HG03039 (cell line): Measurements from ENCODE around the gene EXOC7.

ENCODE experiments used
- ATAC-seq: cut with Tn5 transposase; IDR thresholded peaks from one replicate; pipeline ENCODE4 v1.9.1; 2021; ENCODE audit warnings: mild to moderate bottlenecking, moderate library complexity; ENCODE audit not compliant: unreplicated experiment

The EXOC7 gene

DNA sequence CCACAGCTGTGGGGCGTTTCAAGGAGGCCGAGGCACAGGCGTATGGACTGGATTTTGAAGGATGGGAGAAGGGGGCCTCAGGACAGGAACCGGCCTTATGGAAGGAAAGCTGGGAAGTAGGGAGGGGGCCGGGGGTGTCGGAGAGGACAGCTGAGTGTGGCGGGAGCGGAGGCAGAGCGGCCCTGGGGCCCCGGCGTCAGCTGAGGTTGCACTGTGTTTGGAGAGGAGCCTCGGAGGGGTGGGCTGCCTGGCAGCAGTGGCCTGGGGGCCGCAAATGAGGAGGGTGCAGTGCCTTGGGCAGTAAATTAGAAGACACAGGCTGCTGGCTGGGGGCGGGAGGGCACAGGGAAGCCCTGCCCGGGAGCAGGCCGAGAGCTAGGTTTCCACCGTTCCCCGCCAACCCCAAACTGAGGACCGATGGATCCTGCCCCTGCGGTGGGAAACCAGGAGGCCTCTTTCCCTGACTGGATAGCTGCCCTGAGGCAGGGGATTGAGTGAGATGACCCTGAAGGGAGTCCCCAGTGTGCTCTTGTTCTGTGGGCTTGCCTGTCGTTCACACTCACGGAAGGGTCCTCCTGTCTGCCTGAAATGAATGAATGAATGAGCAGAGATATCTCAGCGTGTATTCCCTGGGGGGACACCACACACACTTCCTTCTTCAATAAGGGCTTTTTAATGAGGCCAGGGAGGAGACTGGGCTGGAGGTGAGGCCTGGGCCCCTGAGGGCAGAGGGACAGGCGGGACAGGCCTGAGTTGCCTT lies 19.0 kb upstream of the EXOC7 start:
- no peak for ATAC-seq

DNA sequence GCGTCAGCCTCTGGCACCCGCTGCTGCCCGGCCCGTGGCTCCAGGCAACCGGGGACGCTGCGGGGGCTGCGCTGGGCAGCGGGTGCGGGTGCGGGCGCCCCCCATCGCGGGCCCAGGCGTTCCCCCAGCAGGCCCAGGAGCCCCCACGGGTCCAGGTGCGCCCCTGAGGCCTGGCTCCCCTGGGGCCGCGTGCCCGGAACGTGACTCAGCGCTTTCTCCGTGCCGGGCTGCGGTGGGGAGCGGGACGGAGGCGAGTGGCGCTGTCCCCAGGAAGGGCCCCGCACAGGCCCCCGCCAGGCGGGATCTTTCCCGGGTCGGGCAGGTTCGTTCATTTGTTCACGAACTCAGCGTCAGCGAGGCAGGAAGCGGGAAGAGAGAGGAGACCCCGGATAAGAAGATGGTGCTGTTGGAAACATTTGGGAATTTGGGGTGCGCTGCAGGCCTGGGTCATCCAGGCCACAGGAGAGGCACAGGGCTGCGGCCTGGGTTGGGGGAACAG lies 18.4 kb upstream of the EXOC7 start:
- no peak for ATAC-seq

DNA sequence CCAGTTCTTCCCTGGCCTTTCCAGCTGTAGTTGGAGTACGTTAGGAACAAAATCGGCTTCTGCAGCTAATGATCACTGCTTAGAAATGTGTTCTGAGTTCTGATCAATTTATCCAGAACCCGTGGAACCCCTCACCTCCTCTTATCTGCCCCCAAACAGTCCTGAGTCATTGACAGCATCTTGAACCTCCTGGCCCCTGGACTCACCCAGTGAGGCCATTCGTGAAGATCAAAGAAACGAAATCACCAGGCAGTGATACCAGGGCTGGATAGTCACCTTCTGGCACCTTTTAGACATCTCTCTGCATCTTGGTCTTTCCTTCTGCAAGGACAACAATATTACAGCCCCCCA lies 17.0 kb upstream of the EXOC7 start:
- no peak for ATAC-seq

DNA sequence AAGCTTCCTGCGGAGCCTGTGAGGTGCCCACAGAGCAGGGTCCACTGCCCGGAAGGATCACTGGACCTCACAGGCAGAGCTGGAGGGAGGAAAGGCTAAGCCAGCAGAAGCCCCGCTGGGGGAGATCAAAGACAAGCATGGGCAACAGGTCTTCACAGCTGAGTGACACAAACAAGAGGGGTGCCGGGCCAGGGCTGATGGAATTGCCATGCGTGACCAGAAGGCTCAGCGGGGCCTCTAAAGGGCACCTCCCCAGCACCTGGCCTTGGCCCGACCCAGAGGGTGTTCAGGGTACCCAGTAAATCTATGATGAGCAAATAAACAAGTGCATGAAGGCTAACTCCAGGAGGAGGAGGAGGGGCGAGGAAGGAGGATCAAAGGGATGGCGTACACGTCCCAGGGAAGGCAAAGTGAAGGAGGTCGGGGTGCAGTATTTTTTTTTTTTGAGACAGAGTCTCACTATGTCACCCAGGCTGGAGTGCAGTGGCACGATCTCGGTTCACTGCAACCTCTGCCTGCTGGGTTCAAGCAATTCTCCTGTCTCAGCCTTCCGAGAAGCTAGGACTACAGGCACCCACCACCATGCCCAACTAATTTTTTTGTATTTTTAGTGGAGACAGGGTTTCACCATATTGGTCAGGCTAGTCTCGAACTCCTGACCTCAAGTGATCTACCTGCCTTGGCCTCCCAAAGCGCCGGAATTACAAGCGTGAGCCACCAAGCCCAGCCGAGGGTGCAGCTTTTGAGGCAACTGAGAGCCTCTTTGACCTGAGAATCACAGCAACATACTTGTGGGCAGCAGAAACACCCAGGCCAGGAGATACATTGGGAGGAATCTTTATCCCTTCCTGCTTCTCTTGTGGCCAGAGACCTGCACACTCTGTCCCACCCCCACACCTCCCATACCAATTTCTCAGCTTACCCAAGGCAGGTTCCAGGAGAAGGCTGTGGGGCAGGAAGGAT lies 16.1 kb upstream of the EXOC7 start:
- ATAC-seq, result no peak

DNA sequence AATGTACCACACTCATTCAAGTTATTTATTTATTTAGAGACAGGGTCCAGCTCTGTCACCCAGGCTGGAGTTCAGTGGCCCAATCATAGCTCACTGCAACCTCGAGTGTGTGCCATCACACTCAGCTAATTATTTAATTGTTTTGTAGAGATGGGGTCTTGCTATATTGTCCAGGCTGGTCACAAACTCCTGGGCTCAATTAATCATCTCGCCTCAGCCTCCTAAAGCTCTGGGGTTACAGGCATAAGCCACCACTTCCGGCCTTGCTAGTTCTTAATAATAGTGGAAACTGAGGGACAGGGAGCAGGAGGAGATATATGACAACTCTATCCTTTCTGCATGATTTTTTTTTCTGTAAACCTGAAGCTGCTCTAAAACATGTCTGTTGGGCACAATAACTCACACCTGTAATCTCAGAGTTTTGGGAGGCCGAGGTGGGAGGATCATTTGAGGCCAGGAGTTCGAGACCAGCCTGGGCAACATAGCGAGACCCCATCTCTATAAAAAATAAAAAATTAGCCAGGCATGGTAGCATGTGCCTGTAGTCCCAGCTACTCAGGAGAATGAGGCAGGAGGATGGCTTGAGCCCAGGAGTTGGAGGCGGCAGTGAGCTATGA lies 11.7 kb upstream of the EXOC7 start:
- no peak for ATAC-seq

DNA sequence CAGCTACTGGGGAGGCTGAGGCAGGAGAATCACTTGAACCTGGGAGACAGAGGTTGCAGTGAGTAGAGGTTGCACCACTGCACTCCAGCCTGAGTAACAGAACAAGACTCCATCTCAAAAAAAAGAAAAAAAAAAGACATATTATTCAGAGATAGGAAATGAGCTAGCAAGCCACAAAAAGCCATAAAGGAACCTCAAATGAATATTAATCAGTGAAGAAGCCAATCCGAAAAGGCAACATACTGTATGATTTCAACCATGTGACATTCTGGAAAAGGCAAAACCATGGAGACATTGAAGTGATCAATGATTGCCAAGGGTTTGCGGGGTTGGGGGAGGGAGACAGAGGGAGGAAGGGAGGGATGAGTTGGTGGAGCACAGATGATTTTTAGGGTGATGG lies 8.4 kb upstream of the EXOC7 start:
- no peak for ATAC-seq

DNA sequence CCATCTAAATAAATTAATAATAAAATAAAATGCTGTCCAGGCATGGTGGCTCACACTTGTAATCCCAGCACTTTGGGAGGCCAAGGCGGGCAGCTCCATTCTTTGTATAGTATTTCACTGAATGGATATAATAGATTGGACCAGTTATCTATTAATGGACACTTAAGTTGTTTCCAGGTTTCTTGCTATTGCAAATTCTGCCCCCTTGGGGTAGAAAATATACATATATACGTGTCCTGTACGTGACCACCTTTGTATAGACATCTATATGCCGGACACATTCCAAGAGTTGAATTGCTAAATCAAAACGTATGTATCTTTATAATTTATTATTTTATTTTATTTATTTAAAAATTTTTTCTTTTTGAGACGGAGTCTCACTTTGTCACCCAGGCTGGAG lies 3.9 kb upstream of the EXOC7 start:
- no peak for ATAC-seq

DNA sequence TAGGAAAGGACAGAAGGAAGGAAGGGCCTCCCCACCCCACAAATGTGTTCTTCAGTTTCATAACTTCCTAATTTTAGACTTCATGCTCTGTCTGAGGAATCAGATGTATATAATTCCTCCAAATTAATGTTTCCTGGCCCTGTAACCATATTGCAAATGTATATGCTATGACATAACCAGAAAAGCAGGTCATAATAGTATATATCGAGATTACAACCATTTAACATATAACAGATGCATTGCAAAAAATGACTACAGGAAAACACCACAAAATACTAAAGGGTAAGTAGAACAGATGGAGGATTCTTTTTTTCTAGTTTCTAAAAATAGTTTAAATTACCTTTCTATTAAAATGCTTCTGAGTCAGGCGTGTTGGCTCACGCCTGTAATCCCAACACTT lies 3.1 kb upstream of the EXOC7 start:
- ATAC-seq, result no peak

DNA sequence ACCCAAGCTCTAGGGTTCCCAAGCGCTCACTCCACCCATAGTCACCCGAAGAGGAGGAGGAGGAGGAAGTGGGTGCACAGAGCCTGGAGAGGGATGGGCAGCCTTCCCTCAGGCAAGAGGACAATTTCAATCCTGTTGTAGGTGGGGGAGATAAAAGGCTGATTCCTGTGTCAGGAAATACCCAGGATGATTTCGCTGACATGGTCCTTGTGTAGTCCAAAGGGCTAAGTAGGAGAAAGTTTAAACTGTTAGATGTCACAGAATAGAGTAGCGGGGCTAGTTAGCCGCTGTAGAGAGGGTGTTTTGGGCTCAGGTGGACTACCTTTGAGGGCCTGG lies 1.3 kb upstream of the EXOC7 start:
- ATAC-seq, result no peak

DNA sequence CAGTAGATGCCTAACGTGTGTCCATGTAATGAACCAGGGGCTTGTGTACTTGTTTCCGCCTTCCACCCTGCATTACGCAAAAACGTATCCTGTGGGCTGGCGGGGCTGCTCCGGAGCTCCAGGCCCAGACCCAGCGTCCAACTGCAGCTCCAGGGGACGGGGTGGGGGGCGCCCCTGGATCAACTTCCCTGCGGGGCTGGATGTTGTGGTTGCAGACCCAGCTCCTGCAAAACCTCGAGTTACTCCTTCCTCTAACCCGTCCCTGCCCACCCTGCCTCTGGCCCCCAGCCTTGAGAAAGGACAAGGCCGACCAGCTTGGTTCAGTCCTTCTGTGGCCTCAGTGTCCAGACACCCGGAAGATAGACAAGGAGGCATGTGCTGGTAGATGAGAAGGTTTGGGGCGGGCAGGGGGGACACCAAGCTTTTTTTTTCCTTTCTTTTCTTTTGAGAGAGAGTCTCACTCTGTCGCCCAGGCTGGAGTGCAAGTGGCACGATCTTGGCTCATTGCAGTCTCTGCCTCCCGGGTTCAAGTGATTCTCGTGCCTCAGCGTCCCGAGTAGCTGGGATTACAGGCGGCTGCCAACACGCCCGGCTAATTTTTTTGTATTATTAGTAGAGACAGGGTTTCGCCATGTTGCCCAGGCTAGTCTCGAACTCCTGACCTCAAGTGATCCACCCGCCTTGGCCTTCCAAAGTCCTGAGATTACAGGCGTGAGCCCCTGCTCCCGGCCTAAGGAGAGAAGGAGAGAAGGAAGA lies 731 bp upstream of the EXOC7 start:
- ATAC-seq, result no peak

DNA sequence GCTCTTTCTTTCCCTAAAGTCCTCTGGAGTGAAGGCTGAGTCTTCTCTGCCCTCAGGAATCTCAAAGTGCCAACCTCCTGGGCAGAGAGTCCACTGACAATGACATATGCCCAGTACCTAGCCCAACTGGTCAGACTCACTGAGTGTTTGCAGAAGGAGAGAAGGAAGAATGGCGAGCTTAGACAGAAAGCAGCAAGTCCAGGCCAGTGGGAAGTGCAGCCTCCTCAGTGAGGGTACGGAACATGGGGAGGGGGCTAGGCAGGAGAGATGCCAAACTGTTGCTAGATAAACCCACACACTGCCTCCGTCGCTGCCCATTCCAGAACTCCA lies 678 bp downstream of the EXOC7 start:
- ATAC-seq, result no peak

DNA sequence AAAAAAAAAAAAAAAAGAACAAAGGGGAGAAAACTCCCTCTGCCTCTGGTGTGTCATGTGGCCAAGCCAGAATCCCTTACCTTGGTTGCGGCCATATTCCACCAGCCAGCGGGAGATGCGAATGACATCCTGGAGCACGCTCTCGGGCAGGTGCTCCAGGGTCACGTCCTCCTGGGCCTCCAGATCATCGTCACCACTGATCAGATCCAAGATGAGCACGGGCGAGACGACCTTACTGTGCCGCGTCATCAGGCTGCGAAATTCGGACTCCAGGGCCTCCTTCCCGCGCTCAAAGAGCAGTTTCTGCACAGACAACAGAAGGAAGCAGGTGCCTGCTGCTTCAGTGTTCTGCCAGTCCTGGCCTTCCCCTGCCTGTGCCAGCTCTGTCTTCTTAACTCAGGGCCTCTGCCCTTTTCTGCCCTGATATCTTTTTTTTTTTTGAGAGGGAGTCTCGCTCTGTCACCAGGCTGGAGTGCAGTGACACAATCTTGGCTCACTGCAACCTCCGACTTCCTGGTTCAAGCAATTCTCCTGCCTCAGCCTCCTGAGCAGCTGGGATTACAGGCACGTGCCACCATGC lies 5.8 kb downstream of the EXOC7 start:
- no peak for ATAC-seq

DNA sequence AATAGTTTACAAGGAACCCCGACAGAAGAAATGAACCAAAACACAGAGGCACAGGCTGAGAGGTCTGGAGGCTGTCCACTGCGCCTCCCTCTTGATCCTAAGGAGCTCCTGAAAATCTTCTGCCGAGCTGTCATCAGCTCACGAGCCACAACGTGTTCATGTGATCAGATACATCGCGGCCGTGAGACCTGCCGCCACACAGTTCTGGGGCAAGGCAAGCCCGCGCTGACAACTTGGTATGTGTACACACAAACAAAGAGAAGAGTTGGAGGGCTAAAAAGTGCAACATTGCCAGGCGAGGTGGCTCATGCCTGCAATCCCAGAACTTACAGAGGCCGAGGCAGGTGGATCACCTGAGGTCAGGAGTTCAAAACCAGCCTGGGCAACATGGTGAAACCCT lies 7.6 kb downstream of the EXOC7 start:
- no peak for ATAC-seq

DNA sequence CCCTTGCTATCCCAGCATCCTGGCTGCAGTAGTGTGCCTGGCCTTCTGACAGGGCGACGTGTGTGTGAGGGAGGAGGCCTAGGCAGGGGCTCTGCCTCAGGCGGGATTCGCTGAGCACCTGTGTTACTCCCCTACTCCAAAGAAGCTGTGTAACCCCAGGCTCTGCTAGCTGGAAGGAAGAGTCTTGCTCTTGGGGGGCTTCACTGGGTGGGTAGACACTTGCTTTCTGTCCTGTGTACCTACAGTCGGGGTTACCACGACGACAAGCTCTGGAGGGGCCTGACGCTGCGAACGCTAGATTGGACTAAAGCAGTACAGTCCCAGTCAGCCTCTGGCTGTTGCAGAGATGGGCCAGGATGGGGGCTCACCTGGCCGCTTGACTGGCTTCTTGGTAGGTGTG lies 9.5 kb downstream of the EXOC7 start:
- ATAC-seq, result no peak

DNA sequence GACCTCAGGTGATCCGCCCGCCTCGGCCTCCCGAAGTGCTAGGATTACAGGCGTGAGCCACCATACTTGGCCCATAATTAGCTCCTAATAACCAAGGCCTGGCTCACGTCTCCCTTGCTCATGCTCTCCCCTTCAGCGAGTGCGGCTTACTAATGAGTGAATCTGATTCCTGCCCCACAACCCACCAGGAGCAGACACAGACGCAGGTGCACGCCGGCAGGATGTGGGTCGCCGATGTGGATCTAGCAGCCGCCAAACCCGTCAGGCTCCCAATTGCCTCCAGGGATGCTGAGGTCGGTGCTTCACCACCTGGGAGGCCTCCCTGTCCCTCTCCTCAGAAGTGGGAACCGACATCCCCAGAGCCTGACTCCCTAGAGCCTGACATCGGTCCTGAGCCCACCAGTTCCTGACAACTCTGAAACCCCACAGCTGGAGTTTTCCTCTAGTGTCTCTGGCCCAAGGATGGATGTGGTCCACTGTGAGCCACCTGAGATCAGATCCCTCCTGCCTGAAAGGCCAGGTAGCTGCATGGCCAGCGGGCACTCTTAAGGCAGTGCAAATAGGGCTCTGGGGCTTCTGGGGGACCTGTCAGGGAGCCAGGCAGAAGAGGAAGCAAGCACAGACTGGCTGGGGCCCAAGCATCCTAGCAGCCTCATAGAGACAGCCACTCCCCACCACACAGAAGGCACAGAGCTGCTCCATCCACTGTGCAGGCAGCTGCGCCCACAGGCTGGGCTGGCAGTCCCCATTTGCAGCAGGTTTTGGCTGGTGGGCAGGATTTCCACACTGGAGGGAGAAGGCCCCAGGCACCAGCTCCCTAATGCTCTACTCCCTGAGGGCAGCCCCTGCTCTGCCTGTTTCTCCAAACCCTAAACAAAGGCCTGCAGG lies 10.8 kb downstream of the EXOC7 start:
- no peak for ATAC-seq

DNA sequence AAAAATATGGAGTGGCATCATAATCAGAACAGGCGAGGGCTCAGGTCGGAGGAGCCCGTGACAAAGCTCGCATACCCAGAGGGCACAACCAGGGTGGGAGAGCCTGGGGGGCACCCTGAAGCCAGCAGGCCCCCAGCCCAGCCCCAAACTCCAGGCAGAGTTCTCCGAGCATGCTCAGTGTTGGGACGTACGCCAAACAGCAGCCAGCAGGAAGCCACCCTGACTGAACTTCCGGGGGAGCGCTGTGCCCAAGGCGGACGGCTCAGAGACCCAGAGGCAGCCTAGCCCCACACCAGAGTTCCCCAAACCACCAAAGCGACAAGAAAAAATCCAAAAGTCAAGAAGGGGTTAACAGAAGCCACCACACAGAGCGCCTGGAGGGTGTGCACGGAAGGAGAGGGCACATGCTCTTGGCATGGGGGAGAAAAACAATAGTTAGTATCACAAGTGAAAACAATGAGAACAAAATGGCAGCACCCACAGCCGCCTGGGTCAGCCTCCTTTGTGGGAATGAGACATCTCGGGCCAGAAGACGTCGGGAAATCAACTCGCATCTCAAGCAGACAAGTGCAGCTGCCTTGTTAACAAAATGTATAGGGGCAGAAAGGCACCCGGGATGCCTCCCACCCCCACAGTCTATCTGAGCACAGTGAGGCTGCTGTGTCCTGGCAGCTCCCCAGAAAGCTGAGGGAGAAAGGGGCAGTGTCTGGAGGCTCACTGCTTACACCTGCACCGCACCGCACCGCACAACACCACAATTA lies 11.9 kb downstream of the EXOC7 start:
- ATAC-seq, result no peak

DNA sequence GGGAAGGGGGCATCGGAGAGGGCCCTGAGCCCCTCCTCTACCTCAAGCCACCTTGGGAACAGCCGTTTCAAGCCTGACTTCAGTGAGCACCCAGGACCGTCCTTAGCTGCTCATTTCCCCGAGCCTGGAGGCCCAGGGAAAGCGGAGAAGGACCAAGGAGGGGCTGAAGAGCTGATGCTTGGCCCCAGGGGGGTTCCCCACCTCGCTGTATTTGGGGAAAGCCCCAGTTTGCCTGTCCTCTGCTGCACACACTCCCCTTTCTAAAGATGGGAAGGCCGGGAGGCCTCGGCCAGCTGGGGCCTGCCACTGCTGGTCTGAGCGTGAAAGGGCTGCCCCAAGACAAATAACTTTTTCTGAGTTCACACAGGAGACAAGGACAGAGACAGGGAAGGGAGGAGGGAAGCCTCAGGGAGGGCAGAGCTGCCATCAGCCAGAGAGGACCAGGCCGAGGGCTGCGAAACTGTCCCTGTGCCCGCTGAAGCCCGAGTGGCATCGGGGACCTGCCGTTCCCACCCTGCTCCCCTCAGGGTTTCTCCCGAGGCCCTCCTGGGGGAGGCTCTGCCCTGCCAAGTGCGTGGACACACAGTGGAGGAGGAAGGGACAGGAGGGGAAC lies 13.0 kb downstream of the EXOC7 start:
- ATAC-seq, result no peak

DNA sequence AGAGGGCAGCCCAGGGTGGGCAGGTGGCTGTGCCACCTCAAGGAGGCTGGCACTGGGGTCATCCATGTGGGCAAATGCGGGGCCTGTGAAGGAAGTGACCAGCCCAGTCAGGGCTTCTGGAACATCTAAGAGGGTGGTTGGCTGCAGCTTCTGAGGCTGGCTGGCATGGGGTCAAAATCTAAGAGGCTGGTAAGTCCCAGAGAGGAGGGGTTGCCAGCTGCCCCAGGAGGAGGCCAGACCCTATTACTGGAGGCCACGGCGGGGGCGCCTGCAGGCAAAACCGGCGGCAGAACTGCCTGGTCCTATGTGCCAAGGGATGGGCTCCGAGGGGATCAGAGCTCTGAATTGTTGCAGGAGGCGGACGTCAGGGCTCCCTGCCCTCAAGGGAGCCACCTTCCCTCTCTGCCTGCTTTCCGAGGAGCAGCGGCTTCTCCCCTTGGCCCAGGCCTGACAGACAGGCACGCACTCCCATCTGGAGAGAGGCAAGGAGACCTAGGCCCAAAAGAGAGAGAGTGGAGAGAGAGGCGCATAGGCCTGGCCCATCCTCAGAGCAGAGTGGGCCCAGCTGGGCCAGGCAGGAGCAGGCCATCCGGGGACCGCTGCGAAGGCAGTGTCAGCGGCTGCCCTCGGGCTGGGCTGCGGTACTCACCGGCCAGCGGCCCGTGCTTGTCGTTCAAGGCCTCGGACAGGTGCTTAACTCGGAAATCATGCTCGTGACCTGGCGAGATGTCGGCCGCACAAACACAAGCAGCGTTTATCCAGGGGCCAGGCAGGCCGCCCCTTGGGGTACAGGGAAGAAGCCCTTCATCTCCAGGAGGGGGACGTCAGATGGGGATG lies 13.7 kb downstream of the EXOC7 start:
- no peak for ATAC-seq
